Astrocyte (in vitro differentiated cells and primary cell): ENCODE measurements around the gene ADD1. TPM values are rescaled to one million over a fixed set of nuclear protein-coding genes. Genes with fewer than 3 reads are reported as not detected.

Source experiments
- DNase-seq: peaks from one replicate; pipeline ENCODE4 v3.0.0-alpha.2; 2010; ENCODE audit warnings: low read depth
- FAIRE-seq: peaks from 2 replicates; lab custom pipeline; 2011; peaks lifted over from hg19 to GRCh38; lab: Jason Lieb, UNC
- H2AFZ ChIP-seq: 2 replicates; pipeline ENCODE4 v1.6.0; 2012; ENCODE audit warnings: low read depth, low read length, inconsistent platforms
- H3K27ac ChIP-seq: 2 replicates; pipeline ENCODE4 v1.5.1; 2011; ENCODE audit warnings: low read depth, low read length, inconsistent platforms
- H3K27me3 ChIP-seq: 2 replicates; pipeline ENCODE4 v1.6.0; 2011; ENCODE audit warnings: low read length, inconsistent platforms; ENCODE audit not compliant: insufficient read depth
- H3K36me3 ChIP-seq: 2 replicates; pipeline ENCODE4 v1.5.1; 2011; ENCODE audit warnings: low read length, inconsistent platforms; ENCODE audit not compliant: insufficient read depth
- H3K4me1 ChIP-seq: 2 replicates; pipeline ENCODE4 v1.5.1; 2011; ENCODE audit warnings: low read length, inconsistent platforms; ENCODE audit not compliant: insufficient read depth
- H3K4me2 ChIP-seq: 2 replicates; pipeline ENCODE4 v1.6.0; 2012; ENCODE audit warnings: low read length, inconsistent platforms
- H3K4me3 ChIP-seq: 2 replicates; pipeline ENCODE4 v1.5.1; 2011; ENCODE audit warnings: low read depth, mild to moderate bottlenecking, low read length, inconsistent platforms; ENCODE audit not compliant: insufficient read depth
- H3K79me2 ChIP-seq: 2 replicates; pipeline ENCODE4 v1.6.0; 2012; ENCODE audit warnings: mild to moderate bottlenecking, low read length, inconsistent platforms; ENCODE audit not compliant: insufficient read depth
- H3K9ac ChIP-seq: 2 replicates; pipeline ENCODE4 v1.6.0; 2012; ENCODE audit warnings: mild to moderate bottlenecking, low read length, inconsistent platforms
- H3K9me3 ChIP-seq: 2 replicates; pipeline ENCODE4 v1.5.1; 2012; ENCODE audit warnings: low read depth, mild to moderate bottlenecking, low read length, inconsistent platforms; ENCODE audit not compliant: insufficient read depth
- H4K20me1 ChIP-seq: 2 replicates; pipeline ENCODE4 v1.6.0; 2012; ENCODE audit warnings: low read length, inconsistent platforms; ENCODE audit not compliant: insufficient read depth
- H3K27ac Mint-ChIP-seq: one replicate; pipeline ENCODE4 v1.8.0; 2021; ENCODE audit warnings: mild to moderate bottlenecking, mixed read lengths; ENCODE audit not compliant: unreplicated experiment
- H3K27me3 Mint-ChIP-seq: one replicate; pipeline ENCODE4 v1.8.0; 2021; ENCODE audit warnings: low read depth, mixed read lengths; ENCODE audit not compliant: unreplicated experiment
- H3K36me3 Mint-ChIP-seq: one replicate; pipeline ENCODE4 v1.8.0; 2021; ENCODE audit warnings: low read depth, mixed read lengths; ENCODE audit not compliant: unreplicated experiment
- H3K4me1 Mint-ChIP-seq: one replicate; pipeline ENCODE4 v1.8.0; 2021; ENCODE audit warnings: low read depth, mixed read lengths; ENCODE audit not compliant: unreplicated experiment
- H3K4me3 Mint-ChIP-seq: one replicate; pipeline ENCODE4 v1.8.0; 2021; ENCODE audit warnings: mild to moderate bottlenecking, moderate library complexity, mixed read lengths; ENCODE audit not compliant: unreplicated experiment
- H3K9me3 Mint-ChIP-seq: one replicate; pipeline ENCODE4 v1.8.0; 2021; ENCODE audit warnings: mild to moderate bottlenecking, mixed read lengths; ENCODE audit not compliant: unreplicated experiment
- EZH2 ChIP-seq: IDR thresholded peaks from 2 replicates; pipeline ENCODE4 v1.6.1; 2012; ENCODE audit warnings: mild to moderate bottlenecking, low read length, inconsistent platforms; ENCODE audit not compliant: insufficient read depth
- total RNA-seq: library from RNA; stranded (reverse); gene quantifications from 2 replicates; pipeline ENCODE4 v1.2.1, GENCODE V29; 2021
- TF ChIP-seq, protein P1 (sequence below): IDR thresholded peaks from 2 replicates; pipeline ENCODE4 v1.5.1; 2011; ENCODE audit warnings: low read depth, mild to moderate bottlenecking, inconsistent platforms, low read length, moderate library complexity; ENCODE audit not compliant: insufficient read depth

Gene ADD1
- total RNA-seq, 1 donor from 2014 or later = 280 TPM

DNA sequence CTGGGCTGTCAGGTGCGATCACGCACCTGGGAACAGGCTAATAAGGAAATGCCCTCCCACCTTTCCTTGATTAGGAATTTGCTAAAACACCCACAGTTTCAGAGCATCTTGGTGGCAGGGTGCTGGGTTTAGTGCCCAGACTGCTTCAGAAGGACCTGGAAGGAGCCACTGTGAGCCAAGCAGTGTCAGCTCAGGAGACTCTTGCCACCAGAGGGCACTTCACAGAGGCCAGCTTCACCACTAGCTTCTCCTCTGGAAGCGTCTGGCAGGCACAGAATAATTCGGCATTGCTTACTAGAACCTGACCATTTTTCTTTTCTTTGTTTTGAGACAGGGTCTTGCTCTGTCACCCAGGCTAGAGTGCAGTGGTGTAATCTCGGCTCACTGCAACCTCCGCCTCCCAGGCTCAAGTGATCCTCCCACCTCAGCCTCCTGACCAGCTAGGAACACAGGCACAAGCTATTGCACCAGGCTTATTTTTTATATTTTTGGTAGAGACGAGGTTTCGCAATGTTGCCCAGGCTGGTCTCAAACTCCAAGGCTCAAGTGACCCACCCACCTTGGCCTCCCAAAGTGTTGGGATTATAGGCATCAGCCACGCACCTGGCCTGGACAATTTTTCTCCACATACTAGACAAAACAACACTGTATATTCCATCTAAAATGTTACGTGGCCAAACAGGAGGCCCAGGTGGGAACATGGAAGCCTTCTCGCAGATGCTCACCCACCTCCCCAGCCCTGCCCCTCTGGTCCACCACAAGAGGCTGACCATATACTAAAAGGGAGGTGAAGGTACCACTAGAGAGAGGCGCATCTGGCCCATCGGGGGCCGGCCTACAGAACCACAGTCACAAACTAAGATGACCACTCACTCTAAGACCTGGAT lies 105.5 kb downstream of the ADD1 start:
- Histone ChIP-seq H3K9me3 (no peaks in the 10 kb centered on the region), H3K27ac (no peak overlapping the region), H3K9ac (no peak overlapping the region), H3K4me1 (peaks cover 8% of the 10 kb centered on the region), H3K79me2 (peaks cover 25% of the 10 kb centered on the region), H3K4me2 (no peak overlapping the region), H4K20me1 (peaks cover 60% of the 10 kb centered on the region), H2AFZ (no peak overlapping the region), H3K4me3 (no peak overlapping the region), H3K36me3 (peaks cover 62% of the 10 kb centered on the region), H3K27me3 (no peaks in the 10 kb centered on the region)
- Mint-ChIP-seq H3K36me3 (peaks cover 45% of the 10 kb centered on the region), H3K4me1 (peaks cover 4% of the 10 kb centered on the region), H3K27ac (no peak overlapping the region), H3K9me3 (no peaks in the 10 kb centered on the region), H3K27me3 (no peaks in the 10 kb centered on the region), H3K4me3 (no peak overlapping the region)
- DNase-seq (no peak), FAIRE-seq (no peak)
- no peak for TF ChIP-seq EZH2
- TF ChIP-seq, protein P1, sequence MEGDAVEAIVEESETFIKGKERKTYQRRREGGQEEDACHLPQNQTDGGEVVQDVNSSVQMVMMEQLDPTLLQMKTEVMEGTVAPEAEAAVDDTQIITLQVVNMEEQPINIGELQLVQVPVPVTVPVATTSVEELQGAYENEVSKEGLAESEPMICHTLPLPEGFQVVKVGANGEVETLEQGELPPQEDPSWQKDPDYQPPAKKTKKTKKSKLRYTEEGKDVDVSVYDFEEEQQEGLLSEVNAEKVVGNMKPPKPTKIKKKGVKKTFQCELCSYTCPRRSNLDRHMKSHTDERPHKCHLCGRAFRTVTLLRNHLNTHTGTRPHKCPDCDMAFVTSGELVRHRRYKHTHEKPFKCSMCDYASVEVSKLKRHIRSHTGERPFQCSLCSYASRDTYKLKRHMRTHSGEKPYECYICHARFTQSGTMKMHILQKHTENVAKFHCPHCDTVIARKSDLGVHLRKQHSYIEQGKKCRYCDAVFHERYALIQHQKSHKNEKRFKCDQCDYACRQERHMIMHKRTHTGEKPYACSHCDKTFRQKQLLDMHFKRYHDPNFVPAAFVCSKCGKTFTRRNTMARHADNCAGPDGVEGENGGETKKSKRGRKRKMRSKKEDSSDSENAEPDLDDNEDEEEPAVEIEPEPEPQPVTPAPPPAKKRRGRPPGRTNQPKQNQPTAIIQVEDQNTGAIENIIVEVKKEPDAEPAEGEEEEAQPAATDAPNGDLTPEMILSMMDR = peak; percentile 30

DNA sequence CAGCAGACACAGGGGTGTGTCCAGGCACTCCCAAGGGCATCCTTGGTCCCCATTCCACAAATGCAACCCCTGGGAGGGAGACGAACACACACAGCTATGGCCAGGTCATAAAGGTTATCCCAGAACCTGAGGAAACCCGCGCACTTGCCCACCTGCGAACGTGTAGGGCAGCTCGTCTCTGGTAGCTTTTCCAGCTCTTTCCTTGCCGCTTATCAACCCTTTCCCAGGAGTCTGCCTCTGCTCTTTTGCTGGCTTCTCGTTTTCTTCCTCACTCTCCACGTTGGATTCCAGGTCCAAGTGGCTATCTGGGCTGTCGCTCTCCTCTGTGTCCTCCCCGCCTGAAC lies 106.1 kb downstream of the ADD1 start:
- no peak overlapping the region for H3K4me3 Mint-ChIP-seq
- FAIRE-seq = no peak
- peaks cover 46% of the 10 kb centered on the region for H3K36me3 Mint-ChIP-seq

More for the DNA sequence above, 106.1 kb downstream of the ADD1 start:
- Histone ChIP-seq H2AFZ (no peak overlapping the region), H3K79me2 (peaks cover 25% of the 10 kb centered on the region), H3K9ac (no peak overlapping the region), H4K20me1 (peaks cover 62% of the 10 kb centered on the region), H3K4me3 (no peak overlapping the region), H3K27ac (no peak overlapping the region), H3K27me3 (no peaks in the 10 kb centered on the region), H3K4me2 (no peak overlapping the region), H3K36me3 (peaks cover 60% of the 10 kb centered on the region), H3K9me3 (no peaks in the 10 kb centered on the region), H3K4me1 (peaks cover 8% of the 10 kb centered on the region)
- no peak for DNase-seq
- no peak for TF ChIP-seq EZH2
- TF ChIP-seq, protein P1 = no peak
- Mint-ChIP-seq H3K27ac (no peak overlapping the region), H3K27me3 (no peaks in the 10 kb centered on the region), H3K9me3 (no peaks in the 10 kb centered on the region), H3K4me1 (peaks cover 4% of the 10 kb centered on the region)
